Mesothelial cell of epicardium (in vitro differentiated cells): Measurements from ENCODE around the gene PTGER1. TPM values are rescaled to one million over a fixed set of nuclear protein-coding genes. Genes with fewer than 3 reads are reported as not detected.

Experiments
- DNase-seq, 2 experiments: peaks; one replicate each; pipeline ENCODE4 v3.0.0; 2021; ENCODE audit warnings: low spot score in 2 of 2; ENCODE audit not compliant: unreplicated experiment in 2 of 2
- H3K27ac Mint-ChIP-seq: 2 replicates; pipeline ENCODE4 v1.8.0; 2021; ENCODE audit warnings: mixed read lengths
- H3K27me3 Mint-ChIP-seq: 2 replicates; pipeline ENCODE4 v1.8.0; 2021; ENCODE audit warnings: low read depth, mixed read lengths
- H3K36me3 Mint-ChIP-seq: 2 replicates; pipeline ENCODE4 v1.8.0; 2021; ENCODE audit warnings: mixed read lengths
- H3K4me1 Mint-ChIP-seq: 2 replicates; pipeline ENCODE4 v1.8.0; 2021; ENCODE audit warnings: mixed read lengths
- H3K4me3 Mint-ChIP-seq: 2 replicates; pipeline ENCODE4 v1.8.0; 2021; ENCODE audit warnings: mild to moderate bottlenecking, moderate library complexity, mixed read lengths
- H3K9me3 Mint-ChIP-seq: 2 replicates; pipeline ENCODE4 v1.8.0; 2021; ENCODE audit warnings: mixed read lengths
- total RNA-seq: library from RNA; stranded (reverse); gene quantifications from 3 replicates; pipeline ENCODE4 v1.2.1, GENCODE V29; 2021
- TF ChIP-seq, protein P1 (sequence below): fragments of 200-600 bp; sonication (generic); IDR thresholded peaks from one replicate; pipeline ENCODE4 v1.5.0; 2021; ENCODE audit warnings: antibody characterized with exemption; ENCODE audit not compliant: unreplicated experiment

The PTGER1 gene
- total RNA-seq, 1 donor from 2014 or later = 3.5 TPM

DNA sequence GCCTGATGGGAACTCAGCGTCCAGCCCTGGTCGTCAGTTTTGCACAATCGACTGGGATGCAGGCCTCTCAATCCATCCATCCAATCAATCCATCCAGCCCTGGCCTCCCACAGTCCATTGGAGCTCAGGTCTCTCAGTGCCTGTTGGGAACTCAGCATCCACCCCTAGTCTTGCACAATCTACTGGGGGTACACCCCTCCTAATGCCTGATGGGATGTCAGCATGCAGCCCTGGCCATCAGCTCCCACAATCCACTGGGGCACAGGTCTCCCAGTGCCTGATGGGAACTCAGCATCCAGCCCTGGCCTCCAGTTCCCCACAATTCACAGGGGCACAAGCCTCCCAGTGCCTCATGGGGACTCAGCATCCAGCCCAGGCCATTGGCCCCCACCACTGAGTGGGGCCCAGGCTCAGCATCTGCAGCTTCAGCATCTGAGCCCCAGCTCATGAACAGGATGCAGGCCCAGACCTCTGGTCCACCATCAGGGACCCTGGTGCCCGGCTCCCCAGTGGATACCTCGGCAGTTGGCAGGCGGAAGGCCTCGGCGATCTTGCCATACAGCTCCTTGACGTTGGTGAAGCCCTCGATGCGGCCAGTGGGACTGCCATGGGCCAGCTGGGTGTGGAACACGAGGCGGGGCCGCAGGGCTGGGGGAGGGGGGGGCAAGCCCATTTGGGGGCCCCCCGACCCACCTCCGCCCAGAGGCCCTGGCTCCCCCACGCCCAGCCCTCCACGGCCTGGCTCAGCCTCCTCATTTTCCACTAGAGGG, 7.2 kb upstream of the PTGER1 start:
- no peaks in the 10 kb centered on the region for H3K27me3 Mint-ChIP-seq
- H3K9me3 Mint-ChIP-seq = no peaks in the 10 kb centered on the region
- no peak overlapping the region for H3K4me3 Mint-ChIP-seq
- H3K36me3 Mint-ChIP-seq = peaks cover 23% of the 10 kb centered on the region
- DNase-seq = no peak
- peaks cover 12% of the 10 kb centered on the region for H3K4me1 Mint-ChIP-seq
- no peak overlapping the region for H3K27ac Mint-ChIP-seq
- TF ChIP-seq, protein P1, sequence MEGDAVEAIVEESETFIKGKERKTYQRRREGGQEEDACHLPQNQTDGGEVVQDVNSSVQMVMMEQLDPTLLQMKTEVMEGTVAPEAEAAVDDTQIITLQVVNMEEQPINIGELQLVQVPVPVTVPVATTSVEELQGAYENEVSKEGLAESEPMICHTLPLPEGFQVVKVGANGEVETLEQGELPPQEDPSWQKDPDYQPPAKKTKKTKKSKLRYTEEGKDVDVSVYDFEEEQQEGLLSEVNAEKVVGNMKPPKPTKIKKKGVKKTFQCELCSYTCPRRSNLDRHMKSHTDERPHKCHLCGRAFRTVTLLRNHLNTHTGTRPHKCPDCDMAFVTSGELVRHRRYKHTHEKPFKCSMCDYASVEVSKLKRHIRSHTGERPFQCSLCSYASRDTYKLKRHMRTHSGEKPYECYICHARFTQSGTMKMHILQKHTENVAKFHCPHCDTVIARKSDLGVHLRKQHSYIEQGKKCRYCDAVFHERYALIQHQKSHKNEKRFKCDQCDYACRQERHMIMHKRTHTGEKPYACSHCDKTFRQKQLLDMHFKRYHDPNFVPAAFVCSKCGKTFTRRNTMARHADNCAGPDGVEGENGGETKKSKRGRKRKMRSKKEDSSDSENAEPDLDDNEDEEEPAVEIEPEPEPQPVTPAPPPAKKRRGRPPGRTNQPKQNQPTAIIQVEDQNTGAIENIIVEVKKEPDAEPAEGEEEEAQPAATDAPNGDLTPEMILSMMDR = no peak

DNA sequence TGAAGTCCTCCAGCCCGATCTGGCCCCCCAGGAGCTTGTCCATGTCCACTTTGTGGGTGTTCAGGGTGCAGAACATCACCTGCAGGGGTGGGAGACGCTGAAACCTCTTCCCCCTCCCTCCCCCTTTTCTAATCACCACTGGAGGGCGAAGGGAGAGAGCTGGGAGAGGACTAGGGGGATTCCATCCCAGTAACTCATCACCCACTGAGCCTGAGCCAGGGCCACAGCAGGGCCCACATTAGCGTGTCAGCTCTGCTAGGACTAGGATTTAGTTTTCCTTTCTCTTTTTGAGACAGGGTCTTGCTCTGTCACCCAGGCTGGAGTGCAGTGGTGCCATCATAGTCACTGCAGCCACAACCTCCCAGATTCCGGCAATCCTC, 5.5 kb upstream of the PTGER1 start:
- Mint-ChIP-seq H3K27me3 (no peaks in the 10 kb centered on the region), H3K4me3 (no peak overlapping the region), H3K4me1 (peaks cover 28% of the 10 kb centered on the region), H3K9me3 (no peaks in the 10 kb centered on the region), H3K36me3 (peaks cover 13% of the 10 kb centered on the region), H3K27ac (no peak overlapping the region)
- TF ChIP-seq, protein P1 = no peak
- no peak for DNase-seq

DNA sequence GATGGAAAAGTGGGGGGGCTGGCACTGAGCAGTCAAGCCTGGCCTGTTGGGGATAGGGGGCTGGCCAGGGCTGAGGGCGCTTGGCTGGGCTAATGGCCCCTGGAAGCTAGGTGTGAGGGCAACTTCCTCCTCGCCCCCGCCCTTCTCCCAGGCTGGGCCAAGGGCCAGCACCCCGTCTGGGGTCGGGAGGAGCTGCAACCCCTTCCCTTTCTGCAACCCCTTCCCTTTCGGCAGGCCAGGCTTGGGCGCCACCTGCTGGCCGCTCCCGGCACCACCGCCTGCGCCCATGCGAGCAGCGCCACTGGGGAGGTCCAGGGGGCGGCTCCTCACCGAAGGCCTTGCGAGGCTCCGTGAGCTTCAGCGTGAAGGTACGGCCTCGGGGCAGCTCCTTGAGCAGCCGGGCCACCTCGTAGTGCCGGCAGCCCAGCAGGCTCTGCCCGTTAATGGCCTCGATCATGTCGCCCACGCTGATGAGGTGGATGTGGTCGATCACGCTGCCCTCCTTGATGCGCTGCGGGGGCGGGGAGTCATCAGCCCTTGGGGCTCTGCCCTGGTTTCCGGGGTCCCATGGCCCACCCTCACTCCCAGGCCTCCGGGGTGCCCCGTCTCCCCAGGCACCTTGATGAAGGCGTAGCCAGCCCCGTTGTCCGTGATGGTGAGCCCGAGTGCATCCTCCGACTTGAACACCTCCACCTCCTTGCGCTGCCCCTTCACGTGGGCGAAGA, 5.0 kb upstream of the PTGER1 start:
- TF ChIP-seq, protein P1 = peak; percentile 91
- Mint-ChIP-seq H3K36me3 (peaks cover 13% of the 10 kb centered on the region), H3K4me1 (peaks cover 32% of the 10 kb centered on the region), H3K27me3 (no peaks in the 10 kb centered on the region), H3K9me3 (no peaks in the 10 kb centered on the region), H3K27ac (no peak overlapping the region), H3K4me3 (no peak overlapping the region)
- DNase-seq = peak in 1 of 2 experiments; percentile 81

DNA sequence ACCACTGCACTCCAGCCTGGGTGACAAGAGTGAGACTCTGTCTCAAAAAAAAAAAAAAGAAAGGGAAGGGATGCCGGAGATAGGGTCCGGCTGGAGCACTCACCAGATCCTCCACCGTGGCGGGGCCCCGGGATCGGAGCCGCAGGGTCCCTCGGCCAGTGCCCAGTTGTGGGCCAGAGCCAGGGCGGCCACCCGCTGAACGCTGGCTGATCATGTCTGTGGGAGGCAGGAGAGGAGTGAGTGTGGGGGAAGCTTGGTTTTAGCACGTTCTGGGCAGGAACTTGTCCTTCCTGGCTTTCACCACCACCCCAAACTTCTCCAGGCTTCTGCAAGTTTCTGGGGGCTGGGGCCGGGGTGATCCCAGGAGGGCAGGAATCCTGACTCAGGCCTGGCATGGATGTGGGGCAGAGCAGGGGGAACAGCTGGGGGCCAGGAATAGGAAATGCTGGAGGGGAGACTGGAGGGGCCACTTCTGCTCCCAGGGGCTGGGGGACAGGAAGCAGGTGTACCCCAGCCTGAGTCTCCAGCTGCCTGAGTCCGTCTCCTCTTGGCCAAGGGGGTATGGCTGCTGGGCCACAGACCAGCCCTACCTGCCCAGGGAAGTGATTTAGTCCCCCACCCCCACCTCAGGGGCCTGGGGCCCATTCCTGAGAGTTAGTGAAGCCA, 4.3 kb upstream of the PTGER1 start:
- H3K27ac Mint-ChIP-seq = no peak overlapping the region
- TF ChIP-seq, protein P1 = no peak
- no peak for DNase-seq
- H3K27me3 Mint-ChIP-seq = no peaks in the 10 kb centered on the region
- H3K4me1 Mint-ChIP-seq = peaks cover 38% of the 10 kb centered on the region
- no peaks in the 10 kb centered on the region for H3K9me3 Mint-ChIP-seq
- no peak overlapping the region for H3K4me3 Mint-ChIP-seq
- H3K36me3 Mint-ChIP-seq = peaks cover 13% of the 10 kb centered on the region

DNA sequence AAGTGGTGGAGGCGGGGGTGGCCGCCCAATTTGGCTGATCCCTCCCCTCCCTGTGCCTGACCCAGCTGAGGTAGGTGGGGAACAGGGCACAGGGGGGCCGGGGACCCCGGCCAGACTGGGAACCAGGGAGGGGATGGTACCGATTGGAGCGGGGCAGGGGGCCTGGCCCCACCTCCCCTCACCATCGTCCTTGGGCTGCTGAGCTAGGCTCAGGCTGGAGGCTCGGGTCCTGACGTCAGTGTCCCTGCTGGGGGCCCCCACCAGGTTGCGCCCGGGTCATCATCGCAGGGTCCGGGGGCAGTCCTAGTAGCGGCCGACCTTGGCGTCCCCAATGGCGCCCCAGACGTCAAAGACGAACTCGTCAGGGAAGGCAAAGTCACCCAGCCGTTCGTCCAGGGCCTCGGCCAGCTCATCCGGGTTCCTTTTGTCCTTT, 3.0 kb upstream of the PTGER1 start:
- DNase-seq = no peak
- Mint-ChIP-seq H3K36me3 (peaks cover 11% of the 10 kb centered on the region), H3K27me3 (no peaks in the 10 kb centered on the region), H3K4me1 (peaks cover 40% of the 10 kb centered on the region), H3K27ac (peak overlapping the region; percentile 94), H3K4me3 (no peak overlapping the region), H3K9me3 (no peaks in the 10 kb centered on the region)
- TF ChIP-seq, protein P1 = no peak
